Lower leg skin (tissue), 3 donors: ENCODE data around the gene ZNF556.

Experiments
- POLR2A ChIP-seq, 2 donors: fragments of 450-650 bp; IDR thresholded peaks; one replicate each; pipeline ENCODE4 v1.6.1; 2016 to 2017; ENCODE audit warnings: antibody characterized with exemption in 2 of 2, mild to moderate bottlenecking in 1 of 2, moderate library complexity in 1 of 2
- TF ChIP-seq, protein P1 (sequence below), 3 donors: fragments of 450-650 bp; IDR thresholded peaks; one replicate each; pipeline ENCODE4 v1.5.1; 2016; ENCODE audit warnings: antibody characterized with exemption in 3 of 3, mild to moderate bottlenecking in 3 of 3, moderate library complexity in 2 of 3

DNA sequence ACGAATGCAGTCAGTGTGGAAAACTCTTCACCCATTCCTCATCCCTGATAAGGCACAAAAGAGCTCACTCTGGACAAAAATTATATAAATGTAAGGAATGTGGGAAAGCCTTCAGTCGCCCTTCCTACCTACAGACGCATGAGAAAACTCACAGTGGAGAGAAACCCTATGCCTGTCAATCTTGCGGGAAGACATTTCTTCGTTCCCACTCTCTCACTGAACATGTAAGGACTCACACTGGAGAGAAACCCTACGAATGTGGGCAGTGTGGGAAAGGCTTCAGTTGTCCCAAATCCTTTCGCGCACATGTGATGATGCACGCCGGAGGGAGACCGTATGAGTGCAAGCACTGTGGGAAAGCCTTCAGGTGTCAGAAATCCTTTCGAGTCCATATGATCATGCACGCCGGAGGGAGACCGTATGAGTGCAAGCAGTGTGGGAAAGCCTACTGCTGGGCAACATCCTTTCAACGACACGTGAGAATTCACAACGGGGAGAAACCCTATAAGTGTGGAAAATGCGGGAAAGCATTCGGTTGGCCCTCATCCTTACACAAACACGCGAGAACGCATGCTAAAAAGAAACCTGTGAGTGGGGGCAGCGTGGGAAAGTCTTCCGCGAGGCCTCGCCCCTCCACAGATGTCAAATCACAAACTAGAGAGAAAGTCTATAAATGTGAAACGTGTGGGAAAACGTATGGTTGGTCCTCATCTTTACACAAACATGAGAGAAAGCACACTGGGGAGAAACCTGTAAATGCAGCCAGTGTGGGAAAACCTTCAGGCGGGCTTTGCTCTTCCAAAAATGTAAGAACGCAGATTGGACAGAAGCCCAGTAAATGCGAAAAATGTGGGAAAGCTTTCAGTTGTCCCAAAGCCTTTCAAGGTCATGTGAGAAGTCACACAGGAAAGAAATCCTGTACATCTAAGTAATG lies 10.5 kb downstream of the ZNF556 start:
- TF ChIP-seq, protein P1, sequence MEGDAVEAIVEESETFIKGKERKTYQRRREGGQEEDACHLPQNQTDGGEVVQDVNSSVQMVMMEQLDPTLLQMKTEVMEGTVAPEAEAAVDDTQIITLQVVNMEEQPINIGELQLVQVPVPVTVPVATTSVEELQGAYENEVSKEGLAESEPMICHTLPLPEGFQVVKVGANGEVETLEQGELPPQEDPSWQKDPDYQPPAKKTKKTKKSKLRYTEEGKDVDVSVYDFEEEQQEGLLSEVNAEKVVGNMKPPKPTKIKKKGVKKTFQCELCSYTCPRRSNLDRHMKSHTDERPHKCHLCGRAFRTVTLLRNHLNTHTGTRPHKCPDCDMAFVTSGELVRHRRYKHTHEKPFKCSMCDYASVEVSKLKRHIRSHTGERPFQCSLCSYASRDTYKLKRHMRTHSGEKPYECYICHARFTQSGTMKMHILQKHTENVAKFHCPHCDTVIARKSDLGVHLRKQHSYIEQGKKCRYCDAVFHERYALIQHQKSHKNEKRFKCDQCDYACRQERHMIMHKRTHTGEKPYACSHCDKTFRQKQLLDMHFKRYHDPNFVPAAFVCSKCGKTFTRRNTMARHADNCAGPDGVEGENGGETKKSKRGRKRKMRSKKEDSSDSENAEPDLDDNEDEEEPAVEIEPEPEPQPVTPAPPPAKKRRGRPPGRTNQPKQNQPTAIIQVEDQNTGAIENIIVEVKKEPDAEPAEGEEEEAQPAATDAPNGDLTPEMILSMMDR (IDR thresholded peaks at IDR 0.05), result no peak
- TF ChIP-seq POLR2A (IDR thresholded peaks at IDR 0.05), result no peak
